ENCODE results near the gene GALNT8. TPM values are rescaled to one million over a fixed set of nuclear protein-coding genes. Genes with fewer than 3 reads are reported as not detected.

The GALNT8 gene
- total RNA-seq, 2 donors from 2014 or later: 1.9 to 4.5 TPM

- DNase-seq (ENCODE audit: low spot score) (no peak), ATAC-seq (ENCODE audit: insufficient number of reproducible peaks, low FRiP score, low read depth) (no peak)
- Histone ChIP-seq H3K4me1 (ENCODE audit: control insufficient read depth in 1 of 2, low read depth in 2 of 2) (peaks cover 11 to 14% of the 10 kb centered on the region in 2 donors), H3K27ac (no peak overlapping the region), H3K9me3 (no peaks in the 10 kb centered on the region), H3K27me3 (replicated peaks; ENCODE audit: insufficient read depth) (no peaks in the 10 kb centered on the region), H3K4me3 (no peak overlapping the region), H3K36me3 (no peaks in the 10 kb centered on the region)
- TF ChIP-seq CTCF (IDR thresholded peaks at IDR 0.05): no peak
Observed at GRCh38 chr12:4771960-4772566, 51.9 kb downstream of the GALNT8 start.

GRCh38 chr12:4775936-4776335 lies 55.7 kb downstream of the GALNT8 start:
- TF ChIP-seq CTCF (IDR thresholded peaks at IDR 0.05): no peak
- Histone ChIP-seq H3K4me1 (ENCODE audit: control insufficient read depth in 1 of 2, low read depth in 2 of 2) (peaks cover 9 to 16% of the 10 kb centered on the region in 2 donors), H3K9me3 (no peaks in the 10 kb centered on the region), H3K36me3 (no peaks in the 10 kb centered on the region), H3K27me3 (replicated peaks; ENCODE audit: insufficient read depth) (no peaks in the 10 kb centered on the region), H3K4me3 (no peak overlapping the region), H3K27ac (no peak overlapping the region)
- DNase-seq (ENCODE audit: low spot score) (no peak), ATAC-seq (ENCODE audit: insufficient number of reproducible peaks, low FRiP score, low read depth) (no peak)

- no peak for DNase-seq (ENCODE audit: low spot score)
- no peak for ATAC-seq (ENCODE audit: insufficient number of reproducible peaks, low FRiP score, low read depth)
- TF ChIP-seq CTCF (IDR thresholded peaks at IDR 0.05): no peak
- no peaks in the 10 kb centered on the region for H3K9me3 ChIP-seq
- H3K36me3 ChIP-seq: no peaks in the 10 kb centered on the region
- peak overlapping the region; percentile 30 to 62 for H3K27ac ChIP-seq
- H3K27me3 ChIP-seq (replicated peaks; ENCODE audit: insufficient read depth): no peaks in the 10 kb centered on the region
- H3K4me1 ChIP-seq (ENCODE audit: control insufficient read depth in 1 of 2, low read depth in 2 of 2): peaks cover 16 to 27% of the 10 kb centered on the region in 2 donors
- H3K4me3 ChIP-seq: no peak overlapping the region
Observed at GRCh38 chr12:4779749-4780148, 59.5 kb downstream of the GALNT8 start.

GRCh38 chr12:4780641-4781611 lies 60.7 kb downstream of the GALNT8 start:
- no peaks in the 10 kb centered on the region for H3K27me3 ChIP-seq (replicated peaks; ENCODE audit: insufficient read depth)
- no peaks in the 10 kb centered on the region for H3K9me3 ChIP-seq
- peaks cover 16 to 27% of the 10 kb centered on the region in 2 donors for H3K4me1 ChIP-seq (ENCODE audit: control insufficient read depth in 1 of 2, low read depth in 2 of 2)
- no peak for ATAC-seq (ENCODE audit: insufficient number of reproducible peaks, low FRiP score, low read depth)
- peak overlapping the region; percentile 45 for H3K4me3 ChIP-seq
- H3K27ac ChIP-seq: peak overlapping the region; percentile 30 to 62
- no peak for TF ChIP-seq CTCF (IDR thresholded peaks at IDR 0.05)
- no peaks in the 10 kb centered on the region for H3K36me3 ChIP-seq
- no peak for DNase-seq (ENCODE audit: low spot score)

- H3K27ac ChIP-seq: no peak overlapping the region
- no peak overlapping the region for H3K4me3 ChIP-seq
- DNase-seq (ENCODE audit: low spot score) (no peak), ATAC-seq (ENCODE audit: insufficient number of reproducible peaks, low FRiP score, low read depth) (no peak)
- H3K4me1 ChIP-seq (ENCODE audit: control insufficient read depth in 1 of 2, low read depth in 2 of 2): peaks cover 16 to 23% of the 10 kb centered on the region in 2 donors
- no peaks in the 10 kb centered on the region for H3K27me3 ChIP-seq (replicated peaks; ENCODE audit: insufficient read depth)
- no peak for TF ChIP-seq CTCF (IDR thresholded peaks at IDR 0.05)
- no peaks in the 10 kb centered on the region for H3K9me3 ChIP-seq
- H3K36me3 ChIP-seq: no peaks in the 10 kb centered on the region
Observed at GRCh38 chr12:4784404-4785054, 64.3 kb downstream of the GALNT8 start.
